Fibroblast of skin of left biceps (primary cell): ENCODE data around the gene EXOSC2.

Experiments
- DNase-seq, 2 experiments: peaks; one replicate each; pipeline ENCODE4 v3.0.0-alpha.2; 2013; ENCODE audit warnings: low read depth in 2 of 2

The EXOSC2 gene

DNA sequence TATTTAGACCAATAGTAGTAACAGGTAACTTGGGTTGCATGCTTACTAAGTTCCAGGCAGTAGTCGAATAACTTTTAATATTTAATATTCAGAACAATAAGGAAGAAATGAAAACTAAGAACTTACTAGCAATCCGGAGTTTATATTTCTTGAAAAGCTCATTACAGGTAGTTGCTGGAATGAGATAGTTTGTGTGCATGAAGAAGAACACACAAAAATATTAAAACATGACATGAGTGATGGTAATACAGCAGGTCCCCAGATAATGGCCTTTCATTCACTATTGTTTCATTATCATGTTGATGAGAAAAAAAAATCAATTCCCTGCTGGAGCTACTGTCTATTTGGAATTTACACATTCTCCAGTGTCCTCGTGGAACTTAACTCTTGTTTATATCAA, 44.7 kb downstream of the EXOSC2 start:
- no peak for DNase-seq

DNA sequence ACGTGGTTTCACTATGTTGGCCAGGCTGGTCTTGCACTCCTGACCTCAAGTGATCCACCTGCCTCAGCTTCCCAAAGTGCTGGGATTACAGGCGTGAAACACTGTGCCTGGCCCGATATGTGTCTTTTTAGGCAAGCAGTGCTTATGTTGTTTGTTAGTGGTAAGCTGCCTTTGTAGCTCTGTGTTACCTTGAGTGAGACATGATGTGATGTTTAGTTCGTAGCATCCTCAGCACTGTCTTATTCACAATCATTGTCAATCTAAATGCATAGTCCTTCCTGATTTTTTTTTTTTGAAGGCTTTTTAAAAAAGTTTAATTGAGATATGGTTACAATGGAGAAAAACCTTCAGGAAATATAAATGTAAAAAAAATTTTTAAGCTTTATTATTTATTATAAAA, 45.5 kb downstream of the EXOSC2 start:
- no peak for DNase-seq

DNA sequence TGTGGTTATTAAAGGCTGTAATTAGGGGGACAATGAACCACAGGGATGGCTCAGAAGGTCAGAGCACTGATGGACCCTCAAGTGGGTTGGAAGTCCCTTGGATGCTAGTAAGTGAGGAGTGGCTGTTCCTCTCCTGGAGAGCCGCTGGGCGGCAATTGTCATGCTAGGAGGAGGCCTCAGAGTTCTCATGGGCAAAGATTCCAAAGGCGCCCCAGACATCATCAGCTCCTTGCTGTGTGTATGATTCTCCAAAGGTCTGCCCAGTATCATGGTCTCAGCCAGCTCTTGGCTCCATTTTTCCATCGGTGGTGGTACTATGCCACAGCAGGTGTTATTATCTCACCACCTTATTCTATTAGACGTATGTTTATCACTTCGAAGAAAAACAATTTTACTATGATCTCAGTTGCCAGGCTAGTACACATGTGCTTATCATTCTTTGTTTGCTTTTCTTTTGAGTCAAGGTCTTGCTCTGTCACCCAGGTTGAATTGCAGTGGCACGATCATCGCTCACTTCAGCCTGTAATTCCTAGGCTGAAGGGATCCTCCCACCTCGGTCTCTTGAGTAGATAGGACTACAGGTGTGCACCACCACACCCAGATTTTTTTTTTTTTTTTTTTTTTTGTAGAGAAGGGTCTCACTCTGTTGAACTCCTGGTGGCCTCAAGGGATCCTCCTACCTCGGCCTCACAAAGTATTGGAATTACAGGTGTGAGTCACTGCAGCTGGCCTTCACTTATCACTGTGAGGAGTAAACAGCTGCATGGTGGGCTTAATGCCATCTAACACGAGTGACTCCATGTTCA, 46.8 kb downstream of the EXOSC2 start:
- no peak for DNase-seq

DNA sequence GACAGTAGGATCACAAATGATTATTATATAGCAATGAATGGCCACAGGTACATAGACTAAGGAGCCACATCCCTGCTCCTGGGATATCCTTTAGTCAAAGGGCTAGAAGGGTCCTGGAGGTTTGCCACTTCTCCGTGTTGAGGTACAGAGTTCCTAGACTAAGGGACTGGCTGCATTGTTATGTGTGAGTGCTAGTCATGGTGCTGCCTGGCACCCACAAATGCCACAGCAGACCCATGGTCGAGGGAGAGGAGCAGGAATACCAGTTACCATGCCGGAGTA, 47.4 kb downstream of the EXOSC2 start:
- no peak for DNase-seq

DNA sequence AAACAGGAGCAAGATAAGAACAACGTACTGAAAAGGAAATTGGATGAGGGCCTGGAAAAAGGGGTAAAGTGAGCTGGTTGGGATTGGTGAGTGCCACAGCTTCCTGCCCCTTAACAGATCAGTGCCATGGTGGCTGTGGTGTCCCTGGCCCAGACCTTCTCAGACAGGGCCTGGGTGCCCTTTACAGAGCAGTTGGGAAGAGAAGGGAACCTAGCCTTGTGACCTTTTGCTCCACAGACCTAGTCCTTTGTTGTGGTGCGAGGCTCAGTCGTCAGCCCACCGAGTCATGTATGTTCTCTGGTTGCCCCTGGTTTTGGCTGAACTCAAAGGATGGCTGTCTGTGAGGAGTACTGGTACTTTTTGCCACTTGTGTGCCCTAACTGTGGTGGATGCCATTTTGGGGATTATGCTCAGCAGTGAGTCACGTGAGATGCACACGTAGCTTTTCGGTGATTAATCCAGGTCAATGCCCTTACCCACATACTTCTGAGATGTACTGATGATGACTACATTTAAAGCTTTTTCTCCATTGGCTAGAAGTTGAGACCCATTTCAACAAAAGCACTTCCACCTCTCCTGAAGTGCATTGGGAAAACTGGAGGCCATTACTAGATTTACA, 48.4 kb downstream of the EXOSC2 start:
- DNase-seq, result no peak

DNA sequence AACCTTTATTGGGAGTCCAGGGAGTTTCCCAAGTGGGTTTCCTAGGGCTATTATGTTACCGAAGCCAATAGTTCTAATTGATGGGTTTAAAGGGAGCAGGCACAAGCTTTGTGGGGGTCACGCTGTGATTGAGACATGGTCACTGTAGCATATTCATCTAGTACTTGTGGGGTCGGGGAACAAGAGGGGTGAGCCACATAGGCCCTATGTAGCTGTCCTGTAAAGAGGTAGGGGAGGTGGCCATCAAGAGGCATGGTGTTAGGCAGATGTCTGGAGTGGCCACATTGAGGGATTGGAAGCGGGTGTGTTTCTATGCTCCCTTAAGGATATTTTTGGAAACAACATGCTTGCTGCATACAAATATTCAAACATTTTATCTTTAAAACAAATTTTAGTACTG, 50.1 kb downstream of the EXOSC2 start:
- no peak for DNase-seq

DNA sequence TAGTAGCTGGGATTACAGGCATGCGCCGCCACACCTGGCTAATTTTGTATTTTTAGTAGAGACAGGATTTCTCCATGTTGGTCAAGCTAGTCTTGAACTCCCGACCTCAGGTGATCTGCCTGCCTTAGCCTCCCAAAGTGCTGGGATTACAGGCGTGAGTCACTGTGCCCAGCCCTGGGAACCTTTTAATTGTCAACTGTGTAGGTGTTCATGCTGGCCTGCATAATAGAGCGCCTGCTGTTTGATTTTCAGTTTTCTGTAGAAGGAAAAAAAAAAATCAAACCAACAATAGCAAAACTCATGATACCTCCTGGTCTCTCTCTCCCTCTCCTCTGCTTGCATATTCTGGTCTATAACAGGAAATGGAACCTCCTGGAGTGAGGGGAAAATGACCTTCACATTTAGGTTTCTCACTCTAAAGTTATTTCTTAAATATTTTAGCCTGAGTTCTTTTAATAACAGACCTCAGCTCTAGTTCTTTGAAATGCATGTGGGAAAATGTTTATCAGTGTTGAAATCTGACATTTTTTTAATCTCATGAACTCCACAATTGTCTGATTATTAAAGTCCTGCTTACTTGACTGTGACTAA, 51.7 kb downstream of the EXOSC2 start:
- DNase-seq, result no peak

DNA sequence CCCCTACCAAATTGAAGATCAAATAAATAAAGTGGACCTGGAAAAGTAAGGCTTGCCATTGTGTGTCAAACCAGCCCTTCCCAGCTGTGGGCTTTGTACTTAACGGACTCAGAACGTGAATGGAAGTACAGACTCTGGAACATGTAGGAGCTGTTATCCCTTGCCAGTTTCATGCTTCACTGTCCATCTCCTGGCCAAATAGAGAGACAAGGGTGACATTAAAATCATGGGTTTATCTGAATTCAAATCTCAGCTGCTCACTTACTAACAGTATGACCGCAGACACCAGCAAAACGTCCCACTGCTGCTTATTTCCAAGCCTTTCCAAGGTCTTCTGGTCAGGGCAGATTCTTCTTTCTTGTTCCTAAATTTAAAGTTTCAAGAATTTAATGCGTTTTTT, 52.2 kb downstream of the EXOSC2 start:
- DNase-seq, result no peak

DNA sequence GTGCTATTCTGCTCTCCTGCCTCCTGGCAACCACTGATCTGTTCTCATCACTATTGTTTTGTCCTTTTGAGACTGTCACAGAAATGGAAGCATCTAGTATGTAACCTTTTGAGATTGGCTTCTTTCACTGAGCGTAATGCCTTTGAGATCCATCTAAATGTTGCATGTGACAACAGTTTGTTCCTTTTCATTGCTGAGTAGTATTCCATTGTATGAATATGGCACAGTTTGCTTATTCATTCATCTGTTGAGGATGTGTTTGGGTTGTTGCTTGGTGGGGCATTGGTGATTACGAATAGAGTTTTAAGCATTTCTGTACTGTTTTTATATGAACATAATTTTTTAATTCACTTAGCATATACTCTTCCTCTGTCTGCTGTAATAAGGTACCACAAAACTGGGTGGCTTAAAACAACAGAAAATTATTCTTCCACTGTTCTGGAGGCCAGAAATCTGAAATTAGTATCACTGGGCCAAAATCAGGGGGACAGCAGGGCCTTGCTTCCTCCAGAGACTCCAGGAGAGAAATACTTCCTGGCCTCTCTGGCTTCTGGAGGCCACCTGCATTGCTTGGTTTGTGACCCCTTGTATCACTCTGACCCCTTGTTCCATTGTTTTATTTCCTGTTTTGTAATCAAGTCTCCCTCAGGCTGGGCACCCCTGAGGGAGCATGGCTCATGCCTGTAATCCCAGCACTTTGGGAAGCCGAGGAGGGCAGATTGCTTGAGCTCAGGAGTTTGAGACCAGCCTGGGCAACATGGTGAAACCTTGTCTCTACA, 53.0 kb downstream of the EXOSC2 start:
- no peak for DNase-seq

DNA sequence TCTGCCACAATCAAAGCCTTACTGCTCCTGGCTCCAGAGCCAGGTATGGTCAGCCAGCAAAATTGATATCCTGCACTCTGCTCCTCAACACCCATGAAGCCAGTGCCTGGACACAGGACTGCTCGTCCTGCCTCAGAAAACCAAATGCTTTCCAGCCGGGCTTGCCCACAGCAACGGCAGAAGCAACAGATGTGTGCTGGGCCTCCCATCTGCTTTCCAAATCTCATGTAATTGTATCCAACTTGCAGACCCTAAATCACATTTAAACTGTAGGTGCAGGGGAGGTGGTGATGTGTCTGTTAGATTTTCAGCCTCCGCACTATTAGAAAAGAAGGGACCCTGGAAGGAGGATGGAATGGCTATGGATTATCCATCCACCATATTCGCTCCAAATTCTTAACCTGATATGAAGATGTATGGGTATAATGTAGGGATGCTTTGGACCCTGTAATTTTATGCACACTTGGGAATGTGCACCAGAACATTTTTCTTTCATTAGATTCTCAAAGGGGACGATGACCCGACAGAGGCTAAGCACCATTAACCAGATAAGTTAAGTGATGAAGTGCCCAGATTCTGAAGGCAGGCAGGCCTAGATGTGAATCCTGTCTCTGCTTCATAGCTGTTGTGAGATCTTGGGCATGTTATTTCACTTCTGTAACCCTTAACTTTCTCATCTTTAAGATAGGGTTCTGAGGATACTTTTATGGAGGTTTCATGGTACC, 58.2 kb downstream of the EXOSC2 start:
- DNase-seq, result no peak
